OCI-LY7 (cell line): ENCODE data around the gene DCC. TPM values are rescaled to one million over a fixed set of nuclear protein-coding genes. Genes with fewer than 3 reads are reported as not detected.

Source experiments
- BruUV-seq: library from RNA; stranded (reverse); fragments of 400-500 nt; replicated peaks from 2 replicates; lab custom pipeline; 2021; lab: Mats Ljungman, UMichigan
- CTCF ChIA-PET: fragments of 300-600 bp; sonication (Branson Sonifier 250); formaldehyde crosslinking; loops from one replicate; lab custom pipeline; 2022; ENCODE audit warnings: antibody characterized with exemption; ENCODE audit not compliant: unreplicated experiment; lab: Charles Lee
- POLR2A ChIA-PET: fragments of 300-600 bp; sonication (Branson Sonifier 250); formaldehyde crosslinking; loops from one replicate; lab custom pipeline; 2022; ENCODE audit warnings: antibody characterized with exemption; lab: Charles Lee
- DNase-seq: peaks from one replicate; pipeline ENCODE4 v3.0.0-alpha.2; 2015; ENCODE audit warnings: low spot score
- H2AFZ ChIP-seq: fragments of 200-600 bp; sonication (generic), shearing (Covaris generic); 2 replicates; pipeline ENCODE4 v1.6.1; 2014; ENCODE audit warnings: mild to moderate bottlenecking, antibody characterized with exemption, low read length, moderate library complexity
- H3K27ac ChIP-seq: fragments of 200-600 bp; sonication (generic); 2 replicates; pipeline ENCODE4 v1.5.1; 2014; ENCODE audit warnings: mixed run types, low read depth, mild to moderate bottlenecking, moderate library complexity, low read length, inconsistent platforms; ENCODE audit not compliant: poor library complexity, severe bottlenecking
- H3K36me3 ChIP-seq: fragments of 200-600 bp; sonication (generic); 2 replicates; pipeline ENCODE4 v1.6.1; 2014; ENCODE audit warnings: mild to moderate bottlenecking, antibody characterized with exemption, low read length, moderate library complexity, mixed read lengths; ENCODE audit not compliant: insufficient read depth
- H3K4me1 ChIP-seq: fragments of 200-600 bp; sonication (generic); 2 replicates; pipeline ENCODE4 v1.5.1; 2014; ENCODE audit warnings: mild to moderate bottlenecking, low read length; ENCODE audit not compliant: insufficient read depth, poor library complexity, severe bottlenecking
- H3K4me2 ChIP-seq: fragments of 200-600 bp; sonication (generic); 2 replicates; pipeline ENCODE4 v1.6.1; 2014; ENCODE audit warnings: mild to moderate bottlenecking, low read length
- H3K4me3 ChIP-seq: fragments of 200-600 bp; sonication (generic); 2 replicates; pipeline ENCODE4 v1.5.1; 2014; ENCODE audit warnings: mild to moderate bottlenecking, low read depth, low read length; ENCODE audit not compliant: poor library complexity, severe bottlenecking
- H3K79me2 ChIP-seq: fragments of 200-600 bp; sonication (generic); 2 replicates; pipeline ENCODE4 v1.6.1; 2016; ENCODE audit warnings: low read depth, mild to moderate bottlenecking, low read length, moderate library complexity, mixed read lengths; ENCODE audit not compliant: insufficient read depth
- H3K9me2 ChIP-seq: fragments of 200-600 bp; sonication (generic); 2 replicates; pipeline ENCODE4 v1.6.1; 2016; ENCODE audit warnings: mild to moderate bottlenecking, low read length, mixed read lengths; ENCODE audit not compliant: insufficient read depth
- H3K9me3 ChIP-seq: fragments of 200-600 bp; sonication (generic); 2 replicates; pipeline ENCODE4 v1.6.1; 2014; ENCODE audit warnings: mild to moderate bottlenecking, mixed run types, low read length, mixed read lengths
- H4K20me1 ChIP-seq: fragments of 200-600 bp; sonication (generic); 2 replicates; pipeline ENCODE4 v1.6.1; 2014; ENCODE audit warnings: mild to moderate bottlenecking, antibody characterized with exemption, low read length, moderate library complexity, mixed read lengths; ENCODE audit not compliant: insufficient read depth
- EZH2phosphoT487 ChIP-seq: fragments of 200-600 bp; sonication (generic); IDR thresholded peaks from 2 replicates; pipeline ENCODE4 v1.6.1; 2018; ENCODE audit warnings: low read depth, borderline replicate concordance, mild to moderate bottlenecking, mixed run types, antibody characterized with exemption, low read length, moderate library complexity, mixed read lengths
- intact Hi-C: fragments of 100-400 bp; cut with micrococcal nuclease; formaldehyde crosslinking; loops from one replicate; pipeline ENCODE4 v1.10.0; 2022; ENCODE audit not compliant: unreplicated experiment
- total RNA-seq, 2 experiments: library from RNA; depleted of rRNA in 1 of 2; stranded (reverse); fragments of >200 nt in 1 of 2; shearing (Covaris generic) in 1 of 2; gene quantifications; 2 replicates each; pipeline ENCODE4 v1.2.3, GENCODE V29; 2014 to 2022
- TF ChIP-seq, protein P1 (sequence below): fragments of 200-600 bp; sonication (generic); conservative IDR thresholded peaks from 2 replicates; pipeline ENCODE4 v1.5.1; 2014; ENCODE audit warnings: mild to moderate bottlenecking, antibody characterized with exemption, low read length, moderate library complexity, mixed read lengths

Gene DCC
- total RNA-seq, 2 experiments from 2014 or later, result not detected

GRCh38 chr18:52648201-52648600 is 308.2 kb downstream of the DCC start:
- H3K4me1 ChIP-seq, result no peaks in the 10 kb centered on the region
- H4K20me1 ChIP-seq, result no peaks in the 10 kb centered on the region
- no peaks in the 10 kb centered on the region for H3K36me3 ChIP-seq
- ChIA-PET POLR2A (no interaction called here), CTCF (no interaction called here)
- no peaks in the 10 kb centered on the region for H3K79me2 ChIP-seq
- H3K9me2 ChIP-seq, result no peaks in the 10 kb centered on the region
- no peaks in the 10 kb centered on the region for H3K9me3 ChIP-seq
- H3K27ac ChIP-seq, result no peak overlapping the region
- intact Hi-C loops, result no loop called here
- no peak overlapping the region for H2AFZ ChIP-seq
- TF ChIP-seq EZH2phosphoT487, result no peak
- TF ChIP-seq, protein P1, sequence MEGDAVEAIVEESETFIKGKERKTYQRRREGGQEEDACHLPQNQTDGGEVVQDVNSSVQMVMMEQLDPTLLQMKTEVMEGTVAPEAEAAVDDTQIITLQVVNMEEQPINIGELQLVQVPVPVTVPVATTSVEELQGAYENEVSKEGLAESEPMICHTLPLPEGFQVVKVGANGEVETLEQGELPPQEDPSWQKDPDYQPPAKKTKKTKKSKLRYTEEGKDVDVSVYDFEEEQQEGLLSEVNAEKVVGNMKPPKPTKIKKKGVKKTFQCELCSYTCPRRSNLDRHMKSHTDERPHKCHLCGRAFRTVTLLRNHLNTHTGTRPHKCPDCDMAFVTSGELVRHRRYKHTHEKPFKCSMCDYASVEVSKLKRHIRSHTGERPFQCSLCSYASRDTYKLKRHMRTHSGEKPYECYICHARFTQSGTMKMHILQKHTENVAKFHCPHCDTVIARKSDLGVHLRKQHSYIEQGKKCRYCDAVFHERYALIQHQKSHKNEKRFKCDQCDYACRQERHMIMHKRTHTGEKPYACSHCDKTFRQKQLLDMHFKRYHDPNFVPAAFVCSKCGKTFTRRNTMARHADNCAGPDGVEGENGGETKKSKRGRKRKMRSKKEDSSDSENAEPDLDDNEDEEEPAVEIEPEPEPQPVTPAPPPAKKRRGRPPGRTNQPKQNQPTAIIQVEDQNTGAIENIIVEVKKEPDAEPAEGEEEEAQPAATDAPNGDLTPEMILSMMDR, result no peak
- no peak for DNase-seq
- BruUV-seq, result no TSS peak
- H3K4me3 ChIP-seq, result no peak overlapping the region
- H3K4me2 ChIP-seq, result no peak overlapping the region

GRCh38 chr18:52652391-52652790 is 312.4 kb downstream of the DCC start:
- H4K20me1 ChIP-seq, result no peaks in the 10 kb centered on the region
- BruUV-seq, result no TSS peak
- intact Hi-C loops, result no loop called here
- H3K36me3 ChIP-seq, result no peaks in the 10 kb centered on the region
- ChIA-PET POLR2A (no interaction called here), CTCF (no interaction called here)
- H2AFZ ChIP-seq, result no peak overlapping the region
- H3K9me2 ChIP-seq, result no peaks in the 10 kb centered on the region
- TF ChIP-seq EZH2phosphoT487, result no peak
- TF ChIP-seq, protein P1, result no peak
- H3K9me3 ChIP-seq, result no peaks in the 10 kb centered on the region
- DNase-seq, result no peak
- H3K27ac ChIP-seq, result no peak overlapping the region
- H3K4me3 ChIP-seq, result no peak overlapping the region
- no peaks in the 10 kb centered on the region for H3K79me2 ChIP-seq
- H3K4me2 ChIP-seq, result no peak overlapping the region
- H3K4me1 ChIP-seq, result no peaks in the 10 kb centered on the region

GRCh38 chr18:52657043-52657805 is 317.2 kb downstream of the DCC start:
- Histone ChIP-seq H2AFZ (no peak overlapping the region), H3K4me2 (no peak overlapping the region), H3K79me2 (no peaks in the 10 kb centered on the region), H4K20me1 (no peaks in the 10 kb centered on the region), H3K9me3 (no peaks in the 10 kb centered on the region), H3K9me2 (no peaks in the 10 kb centered on the region), H3K4me1 (no peaks in the 10 kb centered on the region), H3K36me3 (no peaks in the 10 kb centered on the region), H3K27ac (no peak overlapping the region), H3K4me3 (no peak overlapping the region)
- DNase-seq, result no peak
- no TSS peak for BruUV-seq
- POLR2A ChIA-PET, result no interaction called here
- CTCF ChIA-PET, result no interaction called here
- intact Hi-C loops, result no loop called here
- no peak for TF ChIP-seq EZH2phosphoT487
- TF ChIP-seq, protein P1, result no peak
